ENCODE results near the gene MGAT4C.
"Not testable (repeated sequence)": the region's sequence is repeated elsewhere in the genome, so short reads cannot be mapped to it uniquely, and the experiment has no call there.

MGAT4C gene

DNA sequence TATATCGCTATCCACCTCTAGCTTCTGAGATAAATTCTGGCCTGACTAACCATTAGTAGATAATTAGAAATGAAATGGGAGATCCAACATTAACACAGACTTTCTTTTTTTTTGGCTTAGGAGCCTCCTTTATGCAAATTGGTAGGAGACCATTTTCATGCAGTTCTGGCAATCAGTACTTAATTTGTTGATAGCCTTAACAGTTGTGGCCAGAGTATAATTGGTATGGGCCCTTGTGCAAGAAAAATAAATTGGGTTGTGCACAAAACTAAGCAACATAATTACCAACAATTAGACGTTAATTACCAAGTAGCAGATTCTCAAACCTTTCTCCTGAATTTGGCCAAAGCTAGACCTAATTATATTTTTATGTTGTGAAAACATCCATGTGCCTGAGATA is 111.0 kb downstream of the MGAT4C start:
- TF ChIP-seq, protein P1, sequence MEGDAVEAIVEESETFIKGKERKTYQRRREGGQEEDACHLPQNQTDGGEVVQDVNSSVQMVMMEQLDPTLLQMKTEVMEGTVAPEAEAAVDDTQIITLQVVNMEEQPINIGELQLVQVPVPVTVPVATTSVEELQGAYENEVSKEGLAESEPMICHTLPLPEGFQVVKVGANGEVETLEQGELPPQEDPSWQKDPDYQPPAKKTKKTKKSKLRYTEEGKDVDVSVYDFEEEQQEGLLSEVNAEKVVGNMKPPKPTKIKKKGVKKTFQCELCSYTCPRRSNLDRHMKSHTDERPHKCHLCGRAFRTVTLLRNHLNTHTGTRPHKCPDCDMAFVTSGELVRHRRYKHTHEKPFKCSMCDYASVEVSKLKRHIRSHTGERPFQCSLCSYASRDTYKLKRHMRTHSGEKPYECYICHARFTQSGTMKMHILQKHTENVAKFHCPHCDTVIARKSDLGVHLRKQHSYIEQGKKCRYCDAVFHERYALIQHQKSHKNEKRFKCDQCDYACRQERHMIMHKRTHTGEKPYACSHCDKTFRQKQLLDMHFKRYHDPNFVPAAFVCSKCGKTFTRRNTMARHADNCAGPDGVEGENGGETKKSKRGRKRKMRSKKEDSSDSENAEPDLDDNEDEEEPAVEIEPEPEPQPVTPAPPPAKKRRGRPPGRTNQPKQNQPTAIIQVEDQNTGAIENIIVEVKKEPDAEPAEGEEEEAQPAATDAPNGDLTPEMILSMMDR (IDR thresholded peaks at IDR 0.05; ENCODE audit: insufficient read depth, low read depth, low read length, missing control alignments), result no peak
- H3K4me3 ChIP-seq (ENCODE audit: low read depth, low read length), result no peak overlapping the region
- DNase-seq (ENCODE audit: low read depth), result no peak

DNA sequence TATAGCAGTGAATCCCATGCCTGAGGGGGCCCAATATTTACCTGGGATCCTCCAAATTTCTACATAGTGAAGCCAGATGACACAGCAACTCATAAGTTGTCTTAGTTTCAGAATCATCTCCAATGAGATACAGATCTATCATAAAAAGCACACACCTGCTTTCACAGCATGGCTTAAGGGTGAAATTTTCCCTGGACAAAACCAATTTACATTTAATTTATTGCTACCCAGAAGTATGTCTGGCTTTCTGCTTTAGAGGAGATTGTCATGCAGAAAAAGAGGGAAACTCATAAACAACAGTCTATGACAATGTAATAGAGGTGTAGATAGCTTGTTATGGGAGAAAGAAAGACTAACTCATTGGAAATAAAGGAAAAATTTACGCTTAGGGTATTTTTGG is 113.0 kb downstream of the MGAT4C start:
- no peak overlapping the region for H3K4me3 ChIP-seq (ENCODE audit: low read depth, low read length)
- TF ChIP-seq, protein P1 (IDR thresholded peaks at IDR 0.05; ENCODE audit: insufficient read depth, low read depth, low read length, missing control alignments), result no peak
- no peak for DNase-seq (ENCODE audit: low read depth)

DNA sequence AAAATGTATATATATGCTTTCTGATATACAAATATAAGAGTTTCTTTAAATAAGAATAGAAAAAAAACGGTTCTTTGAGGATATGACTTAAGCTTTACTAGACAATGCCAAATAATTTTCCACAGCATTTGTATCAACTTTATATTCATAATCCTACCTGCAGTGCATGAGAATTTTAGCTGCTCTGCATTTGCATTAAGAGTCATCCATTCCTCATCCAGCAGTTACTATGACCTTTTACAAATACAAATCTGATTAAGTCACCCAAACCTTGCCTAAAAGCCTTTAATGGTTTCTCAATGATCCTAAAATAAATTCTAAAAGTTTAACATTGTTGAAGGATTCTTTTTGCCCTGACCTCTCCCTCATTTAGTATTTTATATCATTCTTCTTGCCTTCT is 116.5 kb downstream of the MGAT4C start:
- TF ChIP-seq, protein P1 (IDR thresholded peaks at IDR 0.05; ENCODE audit: insufficient read depth, low read depth, low read length, missing control alignments), result no peak
- DNase-seq (ENCODE audit: low read depth), result no peak
- no peak overlapping the region for H3K4me3 ChIP-seq (ENCODE audit: low read depth, low read length)

DNA sequence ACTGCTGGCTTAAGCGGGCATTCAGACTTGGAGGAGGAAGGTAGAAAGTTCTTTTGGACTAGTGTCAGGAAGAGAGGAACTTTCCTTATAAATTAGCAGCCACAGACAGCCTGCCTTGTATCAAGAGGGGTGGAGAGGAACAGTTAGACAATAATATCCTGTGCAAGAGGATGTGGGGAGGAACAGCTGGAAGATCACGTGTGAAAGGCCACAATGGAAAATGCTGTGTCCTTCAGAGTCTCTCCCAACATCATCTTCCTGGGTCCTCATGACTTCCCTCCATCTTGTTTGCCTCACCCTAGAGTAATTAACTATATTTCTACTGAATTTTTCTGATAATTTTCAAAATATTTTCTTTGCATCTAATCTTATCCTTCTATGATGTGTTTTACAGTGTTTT is 117.4 kb downstream of the MGAT4C start:
- no peak for DNase-seq (ENCODE audit: low read depth)
- no peak overlapping the region for H3K4me3 ChIP-seq (ENCODE audit: low read depth, low read length)
- TF ChIP-seq, protein P1 (IDR thresholded peaks at IDR 0.05; ENCODE audit: insufficient read depth, low read depth, low read length, missing control alignments), result no peak

DNA sequence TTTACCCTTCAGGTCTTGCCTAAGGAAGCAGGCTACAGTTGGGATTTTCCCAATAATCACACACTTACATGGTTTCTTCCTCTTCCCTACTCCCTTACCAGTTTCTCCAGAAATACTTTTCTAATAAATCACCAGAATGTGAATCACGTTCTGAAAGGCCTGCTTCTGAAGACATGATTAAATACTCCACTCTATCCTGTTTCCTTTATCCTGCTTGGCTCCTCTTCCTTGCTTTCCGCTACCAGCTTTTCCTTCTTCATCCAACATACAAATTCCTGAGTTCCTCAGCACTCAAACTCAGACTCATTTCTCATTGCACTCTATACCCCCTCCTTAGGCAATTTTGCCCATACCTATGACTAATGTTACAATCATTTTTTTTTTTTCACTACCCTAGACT is 118.3 kb downstream of the MGAT4C start:
- no peak for DNase-seq (ENCODE audit: low read depth)
- TF ChIP-seq, protein P1 (IDR thresholded peaks at IDR 0.05; ENCODE audit: insufficient read depth, low read depth, low read length, missing control alignments), result no peak
- no peak overlapping the region for H3K4me3 ChIP-seq (ENCODE audit: low read depth, low read length)

DNA sequence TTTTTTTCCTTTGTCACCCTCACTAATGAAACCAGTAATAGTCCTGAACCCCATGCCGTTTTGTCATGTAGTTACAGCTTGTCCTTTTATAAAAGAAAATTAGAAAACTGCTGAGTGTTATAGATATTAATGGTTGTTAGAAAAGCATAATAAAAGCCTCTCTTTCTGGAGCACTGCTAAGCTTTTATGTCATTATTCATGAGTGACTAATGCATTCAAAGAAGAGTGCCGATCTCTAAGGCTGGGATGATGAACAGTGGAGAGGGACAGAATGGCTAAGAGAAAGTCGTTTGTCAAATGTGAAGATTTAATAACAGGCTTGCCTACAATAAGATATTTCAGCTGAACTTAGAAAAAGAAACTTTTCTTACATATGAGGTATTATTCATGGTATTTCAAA is 121.6 kb downstream of the MGAT4C start:
- TF ChIP-seq, protein P1 (IDR thresholded peaks at IDR 0.05; ENCODE audit: insufficient read depth, low read depth, low read length, missing control alignments), result no peak
- DNase-seq (ENCODE audit: low read depth), result no peak
- H3K4me3 ChIP-seq (ENCODE audit: low read depth, low read length), result no peak overlapping the region

DNA sequence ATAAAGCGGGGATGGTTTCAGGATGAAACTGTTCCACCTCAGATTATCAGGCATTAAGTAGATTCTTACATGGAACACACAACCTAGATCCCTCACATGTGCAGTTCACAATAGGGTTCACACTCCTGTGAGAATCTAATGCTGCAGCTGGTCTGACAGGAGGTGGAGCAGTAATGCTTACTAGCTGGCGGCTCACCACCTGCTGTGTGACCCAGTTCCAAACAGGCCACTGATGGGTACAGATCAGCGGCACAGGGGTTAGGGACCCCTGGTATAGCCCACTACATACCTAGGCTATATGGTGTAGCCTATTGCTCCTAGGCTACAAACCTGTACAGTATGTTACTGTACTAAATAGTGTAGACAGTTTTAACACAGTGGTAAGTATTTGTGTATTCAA is 129.3 kb downstream of the MGAT4C start:
- not testable (repeated sequence) for H3K4me3 ChIP-seq (ENCODE audit: low read depth, low read length); DNase-seq (ENCODE audit: low read depth)

Data from GM12865 (cell line).